CD4-positive, alpha-beta memory T cell (primary cell): ENCODE measurements around the gene IL22RA1. TPM values are rescaled to one million over a fixed set of nuclear protein-coding genes. Genes with fewer than 3 reads are reported as not detected.

Experiments
- CTCF ChIA-PET: fragments of 350-600 bp; sonication (Branson Sonifier 250); formaldehyde crosslinking; loops from one replicate; lab custom pipeline; 2021; ENCODE audit warnings: inconsistent platforms; ENCODE audit not compliant: partially characterized antibody; lab: Charles Lee
- POLR2A ChIA-PET: fragments of 350-600 bp; sonication (Branson Sonifier 250); formaldehyde crosslinking; loops from one replicate; lab custom pipeline; 2021; ENCODE audit not compliant: partially characterized antibody; lab: Charles Lee
- DNase-seq, 5 donors: peaks; one replicate each; pipeline versions ENCODE4 v3.0.0 to v3.0.0-alpha.2; 2020 to 2022; ENCODE audit warnings: mixed read lengths in 1 of 5
- H3K27ac ChIP-seq: one replicate; pipeline ENCODE4 v1.7.0; 2013; ENCODE audit warnings: low read depth, low read length
- H3K27me3 ChIP-seq: 2 replicates; pipeline ENCODE4 v1.7.0; 2013; ENCODE audit warnings: mild to moderate bottlenecking, low read length, moderate library complexity; ENCODE audit not compliant: insufficient read depth
- H3K36me3 ChIP-seq: 2 replicates; pipeline ENCODE4 v1.7.0; 2013; ENCODE audit warnings: mild to moderate bottlenecking, low read length, moderate library complexity; ENCODE audit not compliant: insufficient read depth
- H3K4me1 ChIP-seq: 2 replicates; pipeline ENCODE4 v1.7.0; 2013; ENCODE audit warnings: mild to moderate bottlenecking, low read length, moderate library complexity; ENCODE audit not compliant: insufficient read depth
- H3K4me3 ChIP-seq, 2 donors: one replicate each; pipeline ENCODE4 v1.7.0; 2013; ENCODE audit warnings: low read length in 2 of 2, mild to moderate bottlenecking in 1 of 2
- H3K9me3 ChIP-seq, 2 donors: one replicate each; pipeline ENCODE4 v1.7.0; 2013; ENCODE audit warnings: low read length in 2 of 2, control low read depth in 1 of 2; ENCODE audit not compliant: control insufficient read depth in 1 of 2
- H3K27ac Mint-ChIP-seq, 7 donors: one replicate each; pipeline ENCODE4 v1.8.0; 2020 to 2021; ENCODE audit warnings: mixed read lengths in 7 of 7, mild to moderate bottlenecking in 6 of 7, inconsistent platforms in 3 of 7, moderate library complexity in 3 of 7
- H3K27me3 Mint-ChIP-seq, 2 donors: one replicate each; pipeline ENCODE4 v1.8.0; 2020 to 2021; ENCODE audit warnings: mixed read lengths in 2 of 2
- H3K36me3 Mint-ChIP-seq, 2 donors: one replicate each; pipeline ENCODE4 v1.8.0; 2020 to 2021; ENCODE audit warnings: mixed read lengths in 2 of 2, inconsistent platforms in 1 of 2, mild to moderate bottlenecking in 1 of 2
- H3K4me1 Mint-ChIP-seq, 4 donors: one replicate each; pipeline ENCODE4 v1.8.0; 2020 to 2021; ENCODE audit warnings: mixed read lengths in 4 of 4, mild to moderate bottlenecking in 1 of 4
- H3K4me3 Mint-ChIP-seq, 8 donors: one replicate each; pipeline ENCODE4 v1.8.0; 2020 to 2021; ENCODE audit warnings: mixed read lengths in 8 of 8, mild to moderate bottlenecking in 7 of 8, moderate library complexity in 6 of 8, inconsistent platforms in 3 of 8
- H3K9me3 Mint-ChIP-seq, 8 donors: one replicate each; pipeline ENCODE4 v1.8.0; 2020 to 2021; ENCODE audit warnings: mixed read lengths in 8 of 8, mild to moderate bottlenecking in 5 of 8, inconsistent platforms in 3 of 8, moderate library complexity in 1 of 8
- intact Hi-C: fragments of 100-400 bp; cut with micrococcal nuclease; formaldehyde crosslinking; loops from one replicate; pipeline ENCODE4 v1.15.1; 2023
- polyA plus RNA-seq, 2 donors: library from polyadenylated mRNA; unstranded; fragments of 300-500 nt; fragmentation: Illumina TruSeq; gene quantifications; one replicate each; pipeline ENCODE4 v1.2.3, GENCODE V29; 2021
- total RNA-seq, 2 experiments: library from RNA; stranded (reverse); gene quantifications; one replicate each; pipeline ENCODE4 v1.2.3, GENCODE V29; 2021

IL22RA1 gene
- total and polyA plus RNA-seq, 4 experiments from 2014 or later: not detected

DNA sequence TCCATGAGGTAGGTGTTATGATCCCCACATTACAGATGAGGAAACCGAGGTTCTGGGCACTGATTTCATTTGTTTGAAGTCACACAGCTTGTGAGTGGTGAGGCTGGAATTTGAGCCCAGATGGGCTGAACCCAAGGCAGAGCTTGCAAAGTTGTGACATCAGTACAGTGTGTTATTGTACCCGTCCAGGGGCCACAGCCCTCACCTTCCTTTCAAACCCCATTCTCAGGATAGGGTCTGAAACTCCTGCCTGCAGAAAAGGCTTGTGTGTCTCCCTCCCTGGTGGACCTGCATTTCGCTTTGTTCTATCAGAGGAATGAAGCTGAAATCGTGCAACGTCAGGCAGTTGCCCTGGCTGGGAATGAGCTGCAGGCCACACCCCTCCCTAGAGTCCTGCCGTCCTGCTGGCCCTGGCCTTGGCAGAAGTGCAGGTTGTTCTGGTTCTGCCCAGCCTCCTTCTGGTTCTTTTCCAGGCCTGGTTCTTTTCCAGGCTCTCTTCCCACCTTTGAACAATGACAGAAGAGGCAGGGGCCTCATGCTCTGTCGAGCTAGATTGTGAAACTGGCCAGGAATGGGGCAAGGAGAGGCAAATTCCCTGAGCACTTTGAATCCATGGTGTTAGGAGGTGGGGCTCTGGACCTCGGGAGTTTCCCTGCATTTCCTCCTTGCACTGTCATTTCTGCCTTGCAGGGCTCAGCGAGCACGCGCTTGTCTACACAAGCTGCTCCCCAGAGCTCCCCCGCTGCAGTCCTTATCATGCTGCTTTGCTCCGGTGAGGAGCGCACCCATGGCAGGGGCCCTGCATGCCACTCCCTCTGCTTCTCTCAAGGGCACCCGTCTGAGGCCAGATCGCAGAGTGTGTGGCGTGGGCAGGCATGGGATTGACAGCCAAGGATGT is 22.8 kb downstream of the IL22RA1 start:
- Histone ChIP-seq H3K4me1 (no peaks in the 10 kb centered on the region), H3K9me3 (no peaks in the 10 kb centered on the region), H3K4me3 (no peak overlapping the region), H3K27ac (no peak overlapping the region), H3K27me3 (no peaks in the 10 kb centered on the region), H3K36me3 (no peaks in the 10 kb centered on the region)
- no peaks in the 10 kb centered on the region for H3K36me3 Mint-ChIP-seq
- no peaks in the 10 kb centered on the region for H3K4me1 Mint-ChIP-seq
- H3K27me3 Mint-ChIP-seq: peaks cover 16 to 18% of the 10 kb centered on the region in 2 donors
- POLR2A ChIA-PET: no interaction called here
- H3K9me3 Mint-ChIP-seq: peaks cover 0 to 2% (median 0%) of the 10 kb centered on the region in 8 donors
- intact Hi-C loops: no loop called here
- H3K4me3 Mint-ChIP-seq: no peak overlapping the region
- CTCF ChIA-PET: no interaction called here
- no peak overlapping the region for H3K27ac Mint-ChIP-seq
- no peak for DNase-seq

DNA sequence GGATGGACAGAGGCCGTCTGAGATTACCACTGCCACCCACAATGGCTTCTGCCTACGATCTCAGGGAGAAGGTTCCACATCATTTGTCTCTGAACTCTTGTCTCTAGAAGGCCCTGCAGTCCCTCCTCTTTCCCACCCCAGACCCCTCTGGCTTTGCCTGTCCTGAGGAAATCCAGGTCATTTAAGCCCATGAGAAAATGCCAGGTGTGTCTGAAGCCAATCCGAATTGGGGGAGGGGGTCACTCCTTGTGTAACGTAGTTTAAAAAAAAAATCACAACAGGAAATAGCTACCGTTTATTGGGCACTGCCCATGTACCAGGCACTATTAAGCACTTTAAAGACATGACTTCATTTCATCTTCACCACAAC is 23.5 kb downstream of the IL22RA1 start:
- DNase-seq: no peak
- H3K4me3 Mint-ChIP-seq: no peak overlapping the region
- H3K4me3 ChIP-seq: no peak overlapping the region
- intact Hi-C loops: no loop called here
- H3K4me1 Mint-ChIP-seq: no peaks in the 10 kb centered on the region
- peaks cover 0 to 2% (median 0%) of the 10 kb centered on the region in 8 donors for H3K9me3 Mint-ChIP-seq
- no peaks in the 10 kb centered on the region for H3K4me1 ChIP-seq
- no peak overlapping the region for H3K27ac Mint-ChIP-seq
- H3K36me3 Mint-ChIP-seq: no peaks in the 10 kb centered on the region
- no peaks in the 10 kb centered on the region for H3K27me3 ChIP-seq
- no peak overlapping the region for H3K27ac ChIP-seq
- ChIA-PET CTCF (no interaction called here), POLR2A (no interaction called here)
- peaks cover 16 to 18% of the 10 kb centered on the region in 2 donors for H3K27me3 Mint-ChIP-seq
- no peaks in the 10 kb centered on the region for H3K36me3 ChIP-seq
- no peaks in the 10 kb centered on the region for H3K9me3 ChIP-seq

- no peak overlapping the region for H3K4me3 ChIP-seq
- H3K4me1 ChIP-seq: no peaks in the 10 kb centered on the region
- H3K9me3 Mint-ChIP-seq: peaks cover 0 to 2% (median 0%) of the 10 kb centered on the region in 8 donors
- no peak overlapping the region for H3K27ac Mint-ChIP-seq
- H3K9me3 ChIP-seq: no peaks in the 10 kb centered on the region
- H3K27me3 ChIP-seq: no peaks in the 10 kb centered on the region
- no peaks in the 10 kb centered on the region for H3K36me3 ChIP-seq
- CTCF ChIA-PET: no interaction called here
- no peak overlapping the region for H3K4me3 Mint-ChIP-seq
- no peak for DNase-seq
- no peaks in the 10 kb centered on the region for H3K36me3 Mint-ChIP-seq
- intact Hi-C loops: no loop called here
- no peaks in the 10 kb centered on the region for H3K4me1 Mint-ChIP-seq
- POLR2A ChIA-PET: no interaction called here
- H3K27ac ChIP-seq: no peak overlapping the region
- H3K27me3 Mint-ChIP-seq: peaks cover 19 to 24% of the 10 kb centered on the region in 2 donors
Observed at GRCh38 chr1:24118410-24119242, 24.3 kb downstream of the IL22RA1 start.

GRCh38 chr1:24117722-24118409 is 25.1 kb downstream of the IL22RA1 start:
- H3K4me1 ChIP-seq: no peaks in the 10 kb centered on the region
- no peak overlapping the region for H3K4me3 ChIP-seq
- H3K4me3 Mint-ChIP-seq: no peak overlapping the region
- H3K27me3 ChIP-seq: no peaks in the 10 kb centered on the region
- peaks cover 25 to 27% of the 10 kb centered on the region in 2 donors for H3K27me3 Mint-ChIP-seq
- no peak for DNase-seq
- H3K9me3 ChIP-seq: no peaks in the 10 kb centered on the region
- intact Hi-C loops: no loop called here
- no peaks in the 10 kb centered on the region for H3K4me1 Mint-ChIP-seq
- no peak overlapping the region for H3K27ac ChIP-seq
- no peak overlapping the region for H3K27ac Mint-ChIP-seq
- ChIA-PET POLR2A (no interaction called here), CTCF (no interaction called here)
- no peaks in the 10 kb centered on the region for H3K36me3 Mint-ChIP-seq
- H3K9me3 Mint-ChIP-seq: no peaks in the 10 kb centered on the region
- no peaks in the 10 kb centered on the region for H3K36me3 ChIP-seq

DNA sequence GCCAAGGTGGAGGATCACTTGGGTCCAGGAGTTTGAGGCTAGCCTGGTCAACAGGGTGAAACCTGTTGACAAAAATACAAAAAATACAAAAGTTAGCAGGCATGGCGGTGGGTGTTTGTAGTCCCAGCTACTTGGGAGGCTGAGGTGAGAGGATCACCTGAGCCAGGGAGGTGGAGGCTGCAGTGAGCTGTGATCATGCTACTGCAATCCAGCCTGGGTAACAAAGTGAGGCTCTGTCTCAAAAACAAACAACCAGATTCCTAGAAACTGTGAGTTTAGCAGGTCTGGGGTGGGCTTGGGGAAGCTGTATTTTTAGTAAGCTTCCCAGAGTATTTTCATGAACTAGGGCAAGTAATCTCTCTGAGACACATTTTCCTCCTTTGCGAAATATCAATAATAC is 25.8 kb downstream of the IL22RA1 start:
- Histone ChIP-seq H3K27me3 (no peaks in the 10 kb centered on the region), H3K4me1 (peaks cover 3% of the 10 kb centered on the region), H3K4me3 (no peak overlapping the region), H3K36me3 (no peaks in the 10 kb centered on the region), H3K27ac (no peak overlapping the region), H3K9me3 (no peaks in the 10 kb centered on the region)
- no peak for DNase-seq
- Mint-ChIP-seq H3K4me3 (no peak overlapping the region), H3K27ac (no peak overlapping the region), H3K36me3 (no peaks in the 10 kb centered on the region), H3K4me1 (peaks cover 2 to 6% (median 4%) of the 10 kb centered on the region in 4 donors), H3K9me3 (no peaks in the 10 kb centered on the region), H3K27me3 (peaks cover 27 to 28% of the 10 kb centered on the region in 2 donors)
- intact Hi-C loops: no loop called here
- POLR2A ChIA-PET: no interaction called here
- CTCF ChIA-PET: no interaction called here

DNA sequence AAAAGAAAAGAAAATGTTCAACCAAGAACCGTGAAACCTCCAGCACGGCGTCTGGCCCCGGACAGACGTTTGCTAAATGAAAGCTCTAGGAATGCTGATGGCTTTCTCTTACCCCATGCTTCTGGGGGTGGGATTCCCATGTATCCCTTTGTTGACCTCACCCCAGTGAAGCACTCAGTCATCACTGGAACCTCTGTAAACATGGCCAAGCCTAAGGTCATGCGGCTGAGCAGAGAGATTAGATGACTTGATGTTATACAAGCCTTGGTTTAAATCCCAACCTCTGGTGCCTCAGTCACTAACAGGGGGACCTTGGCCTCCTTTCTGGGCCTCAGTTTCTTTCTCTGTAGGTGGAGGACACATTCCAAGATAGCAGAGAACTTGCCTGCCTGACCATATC is 28.2 kb downstream of the IL22RA1 start:
- no peaks in the 10 kb centered on the region for H3K36me3 Mint-ChIP-seq
- ChIA-PET CTCF (no interaction called here), POLR2A (no interaction called here)
- Histone ChIP-seq H3K36me3 (no peaks in the 10 kb centered on the region), H3K4me1 (peaks cover 3% of the 10 kb centered on the region), H3K4me3 (no peak overlapping the region), H3K27ac (no peak overlapping the region), H3K27me3 (no peaks in the 10 kb centered on the region), H3K9me3 (no peaks in the 10 kb centered on the region)
- no peak for DNase-seq
- H3K27me3 Mint-ChIP-seq: peaks cover 24 to 32% of the 10 kb centered on the region in 2 donors
- peaks cover 3 to 8% (median 5%) of the 10 kb centered on the region in 4 donors for H3K4me1 Mint-ChIP-seq
- intact Hi-C loops: no loop called here
- H3K4me3 Mint-ChIP-seq: no peak overlapping the region
- no peak overlapping the region for H3K27ac Mint-ChIP-seq
- H3K9me3 Mint-ChIP-seq: no peaks in the 10 kb centered on the region

DNA sequence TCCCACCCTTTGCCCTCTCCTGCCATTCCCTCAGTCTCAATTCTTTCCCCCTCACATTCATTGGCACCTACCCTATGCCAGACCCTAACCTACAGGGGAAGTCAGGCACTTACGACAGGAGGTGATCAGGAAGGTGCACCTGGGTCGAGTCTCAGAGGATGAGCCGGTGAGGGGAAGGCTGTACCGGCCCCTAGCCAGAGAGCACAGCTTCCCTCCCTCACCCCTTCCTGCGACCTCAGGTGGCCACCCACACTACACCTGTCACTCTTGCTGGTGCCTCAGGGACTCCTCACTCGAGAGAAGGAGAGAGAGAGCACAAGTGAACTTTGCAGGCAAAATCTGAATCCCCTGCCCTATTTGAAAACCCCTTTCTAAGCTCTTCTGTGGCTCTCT is 29.3 kb downstream of the IL22RA1 start:
- CTCF ChIA-PET: interaction anchor here (0.6 kb wide), 1 partner anchor 35 kb away, joined by 5 read pairs; no protein-coding TSS in a partner anchor
- H3K4me3 Mint-ChIP-seq: no peak overlapping the region

More for the DNA sequence above, 29.3 kb downstream of the IL22RA1 start:
- Histone ChIP-seq H3K4me3 (no peak overlapping the region), H3K4me1 (peaks cover 3% of the 10 kb centered on the region), H3K9me3 (no peaks in the 10 kb centered on the region), H3K27me3 (no peaks in the 10 kb centered on the region), H3K36me3 (no peaks in the 10 kb centered on the region), H3K27ac (no peak overlapping the region)
- intact Hi-C loops: no loop called here
- DNase-seq: no peak
- POLR2A ChIA-PET: no interaction called here
- H3K9me3 Mint-ChIP-seq: no peaks in the 10 kb centered on the region
- H3K27ac Mint-ChIP-seq: no peak overlapping the region
- H3K4me1 Mint-ChIP-seq: peaks cover 3 to 8% (median 5%) of the 10 kb centered on the region in 4 donors
- peaks cover 19 to 29% of the 10 kb centered on the region in 2 donors for H3K27me3 Mint-ChIP-seq
- no peaks in the 10 kb centered on the region for H3K36me3 Mint-ChIP-seq
